Measurements from ENCODE around the gene BYSL.

BYSL gene

GRCh38 chr6:41914869-41915530 is 6.3 kb upstream of the BYSL start:
- DNase-seq, result no peak

- no peak for DNase-seq
Observed at GRCh38 chr6:41917528-41917927, 3.8 kb upstream of the BYSL start.

GRCh38 chr6:41921712-41921998 is 356 bp downstream of the BYSL start:
- peak; percentile 31 for DNase-seq

GRCh38 chr6:41922154-41922553 is 855 bp downstream of the BYSL start:
- DNase-seq, result no peak

- DNase-seq, result no peak
Observed at GRCh38 chr6:41927253-41927652, 6.0 kb downstream of the BYSL start.

GRCh38 chr6:41929924-41930323 is 8.6 kb downstream of the BYSL start:
- DNase-seq, result no peak

GRCh38 chr6:41931792-41932191 is 10.5 kb downstream of the BYSL start:
- no peak for DNase-seq

GRCh38 chr6:41932378-41932777 is 11.1 kb downstream of the BYSL start:
- DNase-seq, result no peak

- DNase-seq, result no peak
Observed at GRCh38 chr6:41934278-41935192, 13.2 kb downstream of the BYSL start.

- DNase-seq, result no peak
Observed at GRCh38 chr6:41935193-41935574, 13.9 kb downstream of the BYSL start.

- DNase-seq, result no peak
Observed at GRCh38 chr6:41935685-41936072, 14.4 kb downstream of the BYSL start.

GRCh38 chr6:41936073-41936837 is 15.0 kb downstream of the BYSL start:
- peak; percentile 82 for DNase-seq

- DNase-seq, result no peak
Observed at GRCh38 chr6:41937472-41937860, 16.2 kb downstream of the BYSL start.

- no peak for DNase-seq
Observed at GRCh38 chr6:41937861-41938574, 16.7 kb downstream of the BYSL start.

GRCh38 chr6:41938590-41939175 is 17.4 kb downstream of the BYSL start:
- DNase-seq, result no peak

GRCh38 chr6:41939176-41939847 is 18.0 kb downstream of the BYSL start:
- DNase-seq, result no peak

- DNase-seq, result no peak
Observed at GRCh38 chr6:41939848-41940758, 18.8 kb downstream of the BYSL start.

GRCh38 chr6:41940759-41941279 is 19.5 kb downstream of the BYSL start:
- peak; percentile 39 for DNase-seq

- DNase-seq, result peak; percentile 96
Observed at GRCh38 chr6:41941280-41942066, 20.2 kb downstream of the BYSL start, which contains the start of gene CCND3. TSS of gene CCND3 (minus strand) at chr6:41941808. CDS start at chr6:41941649, 159 bp downstream.

Data from RPMI8226 (cell line).